K562 (cell line): ENCODE measurements around the gene NTN4. TPM values are rescaled to one million over a fixed set of nuclear protein-coding genes. Genes with fewer than 3 reads are reported as not detected.

Experiments used
- ATAC-seq: fragments of 200-7000 bp; cut with Tn5 transposase; 3 replicates; pipeline ENCODE4 v1.9.1; 2020; ENCODE audit warnings: moderate library complexity
- BruUV-seq: library from RNA; stranded (reverse); fragments of 400-500 nt; replicated peaks from 2 replicates; lab custom pipeline; 2021; lab: Mats Ljungman, UMichigan
- CTCF ChIA-PET: fragments of 300-600 bp; formaldehyde crosslinking; extraction: SDS; loops from one replicate; lab custom pipeline; 2021; ENCODE audit warnings: low intra/inter-chr PET ratio; lab: Yijun Ruan, JAX
- POLR2A ChIA-PET: fragments of 300-600, 350-650 bp; sonication (Branson Sonifier 250); formaldehyde crosslinking; extraction: SDS; loops from one replicate; lab custom pipeline; 2021; ENCODE audit warnings: antibody characterized with exemption, inconsistent platforms; lab: Yijun Ruan, JAX
- DNase-seq, 4 experiments: peaks; one replicate each; pipeline versions ENCODE4 v3.0.0 to v3.0.0-alpha.2; 2011 to 2018; ENCODE audit warnings: low spot score in 3 of 4, mixed read lengths in 3 of 4; ENCODE audit errors: extremely low read depth in 1 of 4
- FAIRE-seq: peaks from 2 replicates; lab custom pipeline; 2011; peaks lifted over from hg19 to GRCh38; lab: Jason Lieb, UNC
- H2AFZ ChIP-seq: 2 replicates; pipeline ENCODE4 v1.6.0; 2011; ENCODE audit warnings: low read depth, low read length, control low read depth, inconsistent platforms
- H3K27ac ChIP-seq: fragments of 200-600 bp; 3 replicates; pipeline ENCODE4 v1.8.0; 2011; ENCODE audit warnings: low read depth, mild to moderate bottlenecking, control low read depth, inconsistent platforms, low read length, moderate library complexity, mixed read lengths; ENCODE audit errors: extremely low read depth
- H3K27me3 ChIP-seq, 2 experiments: fragments of 300-600 bp in 1 of 2; 2 replicates in 1 of 2; 3 replicates in 1 of 2; pipeline versions ENCODE4 v1.6.0 to v1.8.0; 2011; ENCODE audit warnings: inconsistent platforms in 2 of 2, low read length in 2 of 2, mild to moderate bottlenecking in 1 of 2, mixed read lengths in 1 of 2, moderate library complexity in 1 of 2; ENCODE audit not compliant: control insufficient read depth in 2 of 2, insufficient read depth in 2 of 2
- H3K36me3 ChIP-seq: fragments of 300-600 bp; 3 replicates; pipeline ENCODE4 v1.8.0; 2011; ENCODE audit warnings: mild to moderate bottlenecking, low read length, inconsistent platforms; ENCODE audit not compliant: control insufficient read depth, insufficient read depth
- H3K4me1 ChIP-seq, 2 experiments: fragments of 200-600 bp in 1 of 2; replicated peaks in 1 of 2; 2 replicates in 1 of 2; 3 replicates in 1 of 2; pipeline versions ENCODE4 v1.5.1 to v1.8.0; 2011; ENCODE audit warnings: inconsistent platforms in 2 of 2, low read length in 2 of 2, mild to moderate bottlenecking in 1 of 2, mixed read lengths in 1 of 2, moderate library complexity in 1 of 2; ENCODE audit not compliant: control insufficient read depth in 2 of 2, insufficient read depth in 2 of 2
- H3K4me2 ChIP-seq: 2 replicates; pipeline ENCODE4 v1.6.1; 2011; ENCODE audit warnings: low read length, control low read depth, inconsistent platforms, mixed read lengths; ENCODE audit not compliant: insufficient read depth
- H3K4me3 ChIP-seq: fragments of 200-600 bp; sonication (generic), shearing (Covaris generic); 2 replicates; pipeline ENCODE4 v1.5.1; 2016; ENCODE audit warnings: control low read depth, inconsistent platforms
- H3K79me2 ChIP-seq: fragments of 200-600 bp; 3 replicates; pipeline ENCODE4 v1.8.0; 2011; ENCODE audit warnings: low read length, inconsistent platforms; ENCODE audit not compliant: control insufficient read depth, insufficient read depth
- H3K9ac ChIP-seq, 2 experiments: 2 replicates each; pipeline versions ENCODE4 v1.6.0 to v1.6.1; 2011; ENCODE audit warnings: low read depth in 2 of 2, low read length in 2 of 2, control low read depth in 1 of 2, inconsistent platforms in 1 of 2, mild to moderate bottlenecking in 1 of 2, mixed read lengths in 1 of 2; ENCODE audit not compliant: insufficient read depth in 1 of 2
- H3K9me1 ChIP-seq: one replicate; pipeline ENCODE4 v1.6.0; 2011; ENCODE audit warnings: inconsistent platforms, mild to moderate bottlenecking, low read length, moderate library complexity; ENCODE audit not compliant: control insufficient read depth, insufficient read depth
- H3K9me3 ChIP-seq: replicated peaks from 2 replicates; pipeline ENCODE4 v1.5.1; 2011; ENCODE audit warnings: low read depth, low read length, inconsistent platforms; ENCODE audit not compliant: control insufficient read depth, insufficient read depth
- H4K20me1 ChIP-seq: replicated peaks from 2 replicates; pipeline ENCODE4 v1.6.1; 2011; ENCODE audit warnings: low read length, inconsistent platforms, mixed read lengths; ENCODE audit not compliant: control insufficient read depth, insufficient read depth
- ETV1 ChIP-seq: fragments of 450-650 bp; conservative IDR thresholded peaks from 2 replicates; pipeline ENCODE4 v1.6.1; 2016; ENCODE audit warnings: missing genetic modification characterization, control low read depth, low read depth, missing compliant biosample characterization
- HDAC8 ChIP-seq: fragments of 450-650 bp; IDR thresholded peaks from 2 replicates; pipeline ENCODE4 v1.6.1; 2016; ENCODE audit warnings: mild to moderate bottlenecking, missing genetic modification characterization, moderate library complexity, missing compliant biosample characterization
- HOXB6 ChIP-seq: fragments of 250-450 bp; sonication (Bioruptor Pico); IDR thresholded peaks from 2 replicates; pipeline ENCODE4 v1.5.1; 2022; ENCODE audit warnings: mild to moderate bottlenecking, borderline replicate concordance
- JUN ChIP-seq, 2 experiments: sonication (generic) in 1 of 2; formaldehyde crosslinking in 1 of 2; IDR thresholded peaks; 2 replicates each; pipeline versions ENCODE4 v1.6.1 to v1.8.0; 2012 to 2022; ENCODE audit warnings: borderline replicate concordance in 2 of 2, mild to moderate bottlenecking in 2 of 2, improper control_type of control experiment in 1 of 2, low read depth in 1 of 2, low read length in 1 of 2, missing genetic modification reagents in 1 of 2
- L3MBTL2 ChIP-seq: fragments of 450-650 bp; IDR thresholded peaks from 2 replicates; pipeline ENCODE4 v1.6.1; 2016; ENCODE audit warnings: mild to moderate bottlenecking, moderate library complexity
- LEF1 ChIP-seq: fragments of 450-650 bp; IDR thresholded peaks from 2 replicates; pipeline ENCODE4 v1.6.1; 2016; ENCODE audit warnings: mild to moderate bottlenecking
- NBN ChIP-seq: fragments of 450-650 bp; IDR thresholded peaks from 2 replicates; pipeline ENCODE4 v1.6.1; 2016; ENCODE audit warnings: low read depth, mild to moderate bottlenecking
- NFE2L1 ChIP-seq: fragments of 450-650 bp; IDR thresholded peaks from 2 replicates; pipeline ENCODE4 v1.6.1; 2016; ENCODE audit warnings: missing genetic modification characterization, low read depth, mild to moderate bottlenecking, missing compliant biosample characterization, moderate library complexity, borderline replicate concordance
- SIRT6 ChIP-seq: IDR thresholded peaks from one replicate; pipeline ENCODE4 v1.6.1; 2012; ENCODE audit warnings: low read depth, mild to moderate bottlenecking, control low read depth, inconsistent platforms, low read length, moderate library complexity
- TAF9B ChIP-seq: fragments of 450-650 bp; IDR thresholded peaks from 2 replicates; pipeline ENCODE4 v1.6.1; 2018; ENCODE audit warnings: mild to moderate bottlenecking; ENCODE audit not compliant: partially characterized antibody
- ZBTB8A ChIP-seq: fragments of 450-650 bp; IDR thresholded peaks from 2 replicates; pipeline ENCODE4 v1.6.1; 2018; ENCODE audit warnings: mild to moderate bottlenecking, moderate library complexity; ENCODE audit not compliant: partially characterized antibody
- WGBS: fragments of 100-300 bp; shearing (Covaris generic); methylation state at CpG from one replicate; pipeline ENCODE4 v1.1.6; 2016; ENCODE audit warnings: low coverage, mixed read lengths; ENCODE audit not compliant: insufficient coverage; ENCODE audit errors: missing lambda C conversion rate; 5-methylcytosine and 5-hydroxymethylcytosine counted together
- in situ Hi-C: fragments of 300-500 bp; cut with MboI; formaldehyde crosslinking; loops from 4 replicates; pipeline ENCODE4 v1.15.0; 2018; ENCODE audit warnings: inconsistent platforms, mixed read lengths
- intact Hi-C: fragments of 100-400 bp; cut with micrococcal nuclease; formaldehyde crosslinking; loops from 2 replicates; pipeline ENCODE4 v1.14.2; 2022
- polyA plus RNA-seq, 8 experiments: library from polyadenylated mRNA; depleted of rRNA in 4 of 8; stranded (reverse) in 5 of 8; unstranded in 3 of 8; fragments of >200 nt; fragmentation: Nextera tagmentation in 2 of 8; fragmentation: Illumina TruSeq in 1 of 8; extraction: Ambion mirVana in 2 of 8; extraction: Trizol in 1 of 8; gene quantifications; 2 replicates each; pipeline versions ENCODE4 v1.2.1 to v1.2.3, GENCODE V29; 2011 to 2014; ENCODE audit warnings: inconsistent platforms in 1 of 8, missing spikeins in 1 of 8
- total RNA-seq, 7 experiments: library from RNA; depleted of rRNA in 6 of 7; stranded (reverse); fragments of >200 nt in 6 of 7; fragmentation: Illumina TruSeq in 2 of 7; extraction: Trizol in 2 of 7; gene quantifications; 2 replicates each; pipeline versions ENCODE4 v1.2.1 to v1.2.3, GENCODE V29; 2011 to 2021; ENCODE audit warnings: low replicate concordance in 1 of 7
- TF ChIP-seq, protein P1 (sequence below): fragments of 250-450 bp; sonication (Bioruptor Pico); IDR thresholded peaks from 2 replicates; pipeline ENCODE4 v1.6.1; 2021; ENCODE audit warnings: mild to moderate bottlenecking
- TF ChIP-seq, protein P2 (sequence below): fragments of 450-650 bp; IDR thresholded peaks from 2 replicates; pipeline ENCODE4 v1.6.1; 2016; ENCODE audit warnings: low read depth

NTN4 gene
- total and polyA plus RNA-seq, 9 of the 15 experiments (the other 6 are each of a cell fraction or from before 2014, with no cell fraction given): 0.13 TPM; not detected in 8

DNA sequence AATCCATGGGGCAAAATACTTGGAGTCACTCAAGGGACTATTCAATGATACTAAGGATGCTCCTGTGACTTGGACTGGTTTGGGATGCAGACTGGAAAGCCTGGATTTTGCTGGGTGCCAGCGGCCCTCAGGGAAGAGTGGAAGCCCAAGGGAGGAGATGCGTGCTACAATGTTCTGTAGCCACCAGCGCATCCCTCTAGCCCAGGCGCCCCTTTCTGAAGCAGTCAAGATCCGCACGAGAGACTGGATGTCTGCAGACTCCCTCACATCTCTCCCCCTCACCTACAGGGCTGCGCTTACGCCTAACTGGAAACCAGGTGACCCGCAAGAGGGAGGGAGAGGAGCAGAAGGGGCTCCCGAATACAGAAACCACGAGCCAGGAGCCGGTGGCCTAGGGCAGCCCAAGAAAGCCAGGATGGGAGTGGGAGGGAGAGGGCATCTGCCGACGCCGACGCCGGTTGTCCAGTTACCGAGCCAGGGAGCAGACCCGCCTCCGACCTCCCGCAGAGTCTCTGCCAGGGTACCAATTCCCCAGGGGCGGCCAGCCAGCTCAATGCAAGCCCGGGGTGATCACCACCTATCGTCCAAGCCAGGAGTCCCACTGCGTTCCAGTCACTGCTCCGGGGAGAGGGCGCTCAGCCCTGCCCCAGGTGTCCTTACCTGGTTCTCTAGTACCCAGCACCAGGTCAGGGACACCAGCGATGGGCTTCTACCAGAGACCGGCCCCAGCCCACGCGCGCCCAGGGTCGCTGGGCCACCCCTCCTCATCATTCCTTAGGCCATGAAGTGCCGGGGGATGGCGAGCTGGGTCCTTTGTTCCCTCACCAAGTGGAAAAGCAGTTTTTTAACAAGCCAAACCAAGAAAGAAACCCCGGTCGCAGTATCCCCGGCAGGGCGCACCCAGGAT is 1.2 kb downstream of the NTN4 start:
- H3K36me3 ChIP-seq: no peaks in the 10 kb centered on the region
- H3K4me2 ChIP-seq: no peak overlapping the region
- no peak for ATAC-seq
- H3K9me3 ChIP-seq: no peaks in the 10 kb centered on the region
- H4K20me1 ChIP-seq: no peaks in the 10 kb centered on the region
- H3K79me2 ChIP-seq: no peaks in the 10 kb centered on the region
- ChIA-PET POLR2A (no interaction called here), CTCF (no interaction called here)
- H3K27ac ChIP-seq: no peak overlapping the region
- no peak for DNase-seq
- H3K9ac ChIP-seq: no peak overlapping the region
- peaks cover 0 to 12% of the 10 kb centered on the region in 2 experiments; a peak in 1 of 5 replicates for H3K4me1 ChIP-seq
- FAIRE-seq: no peak
- H2AFZ ChIP-seq: no peak overlapping the region
- H3K27me3 ChIP-seq: peaks cover 28 to 39% of the 10 kb centered on the region in 2 experiments
- intact Hi-C loops: no loop called here
- no peak overlapping the region for H3K4me3 ChIP-seq
- WGBS: 3% methylated on average over 32 of the region's 39 CpGs
- in situ Hi-C loops: no loop called here
- BruUV-seq: no TSS peak
- H3K9me1 ChIP-seq: no peaks in the 10 kb centered on the region
- no peak for TF ChIP-seq ZBTB8A
- TF ChIP-seq NFE2L1: no peak
- no peak for TF ChIP-seq LEF1
- TF ChIP-seq HOXB6 (CRISPR knock-in tag): no peak
- no peak for TF ChIP-seq TAF9B
- no peak for TF ChIP-seq ETV1 (tag)
- no peak for TF ChIP-seq NBN
- TF ChIP-seq JUN (IDR thresholded peaks at IDR 0.05; ENCODE audit: borderline replicate concordance, low read depth, low read length): no peak
- no peak for TF ChIP-seq JUN (CRISPR knock-in tag; IDR thresholded peaks at IDR 0.05; ENCODE audit: borderline replicate concordance)
- TF ChIP-seq, protein P1, sequence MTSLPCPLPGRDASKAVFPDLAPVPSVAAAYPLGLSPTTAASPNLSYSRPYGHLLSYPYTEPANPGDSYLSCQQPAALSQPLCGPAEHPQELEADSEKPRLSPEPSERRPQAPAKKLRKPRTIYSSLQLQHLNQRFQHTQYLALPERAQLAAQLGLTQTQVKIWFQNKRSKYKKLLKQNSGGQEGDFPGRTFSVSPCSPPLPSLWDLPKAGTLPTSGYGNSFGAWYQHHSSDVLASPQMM (CRISPR knock-in tag): no peak
- TF ChIP-seq, protein P2, sequence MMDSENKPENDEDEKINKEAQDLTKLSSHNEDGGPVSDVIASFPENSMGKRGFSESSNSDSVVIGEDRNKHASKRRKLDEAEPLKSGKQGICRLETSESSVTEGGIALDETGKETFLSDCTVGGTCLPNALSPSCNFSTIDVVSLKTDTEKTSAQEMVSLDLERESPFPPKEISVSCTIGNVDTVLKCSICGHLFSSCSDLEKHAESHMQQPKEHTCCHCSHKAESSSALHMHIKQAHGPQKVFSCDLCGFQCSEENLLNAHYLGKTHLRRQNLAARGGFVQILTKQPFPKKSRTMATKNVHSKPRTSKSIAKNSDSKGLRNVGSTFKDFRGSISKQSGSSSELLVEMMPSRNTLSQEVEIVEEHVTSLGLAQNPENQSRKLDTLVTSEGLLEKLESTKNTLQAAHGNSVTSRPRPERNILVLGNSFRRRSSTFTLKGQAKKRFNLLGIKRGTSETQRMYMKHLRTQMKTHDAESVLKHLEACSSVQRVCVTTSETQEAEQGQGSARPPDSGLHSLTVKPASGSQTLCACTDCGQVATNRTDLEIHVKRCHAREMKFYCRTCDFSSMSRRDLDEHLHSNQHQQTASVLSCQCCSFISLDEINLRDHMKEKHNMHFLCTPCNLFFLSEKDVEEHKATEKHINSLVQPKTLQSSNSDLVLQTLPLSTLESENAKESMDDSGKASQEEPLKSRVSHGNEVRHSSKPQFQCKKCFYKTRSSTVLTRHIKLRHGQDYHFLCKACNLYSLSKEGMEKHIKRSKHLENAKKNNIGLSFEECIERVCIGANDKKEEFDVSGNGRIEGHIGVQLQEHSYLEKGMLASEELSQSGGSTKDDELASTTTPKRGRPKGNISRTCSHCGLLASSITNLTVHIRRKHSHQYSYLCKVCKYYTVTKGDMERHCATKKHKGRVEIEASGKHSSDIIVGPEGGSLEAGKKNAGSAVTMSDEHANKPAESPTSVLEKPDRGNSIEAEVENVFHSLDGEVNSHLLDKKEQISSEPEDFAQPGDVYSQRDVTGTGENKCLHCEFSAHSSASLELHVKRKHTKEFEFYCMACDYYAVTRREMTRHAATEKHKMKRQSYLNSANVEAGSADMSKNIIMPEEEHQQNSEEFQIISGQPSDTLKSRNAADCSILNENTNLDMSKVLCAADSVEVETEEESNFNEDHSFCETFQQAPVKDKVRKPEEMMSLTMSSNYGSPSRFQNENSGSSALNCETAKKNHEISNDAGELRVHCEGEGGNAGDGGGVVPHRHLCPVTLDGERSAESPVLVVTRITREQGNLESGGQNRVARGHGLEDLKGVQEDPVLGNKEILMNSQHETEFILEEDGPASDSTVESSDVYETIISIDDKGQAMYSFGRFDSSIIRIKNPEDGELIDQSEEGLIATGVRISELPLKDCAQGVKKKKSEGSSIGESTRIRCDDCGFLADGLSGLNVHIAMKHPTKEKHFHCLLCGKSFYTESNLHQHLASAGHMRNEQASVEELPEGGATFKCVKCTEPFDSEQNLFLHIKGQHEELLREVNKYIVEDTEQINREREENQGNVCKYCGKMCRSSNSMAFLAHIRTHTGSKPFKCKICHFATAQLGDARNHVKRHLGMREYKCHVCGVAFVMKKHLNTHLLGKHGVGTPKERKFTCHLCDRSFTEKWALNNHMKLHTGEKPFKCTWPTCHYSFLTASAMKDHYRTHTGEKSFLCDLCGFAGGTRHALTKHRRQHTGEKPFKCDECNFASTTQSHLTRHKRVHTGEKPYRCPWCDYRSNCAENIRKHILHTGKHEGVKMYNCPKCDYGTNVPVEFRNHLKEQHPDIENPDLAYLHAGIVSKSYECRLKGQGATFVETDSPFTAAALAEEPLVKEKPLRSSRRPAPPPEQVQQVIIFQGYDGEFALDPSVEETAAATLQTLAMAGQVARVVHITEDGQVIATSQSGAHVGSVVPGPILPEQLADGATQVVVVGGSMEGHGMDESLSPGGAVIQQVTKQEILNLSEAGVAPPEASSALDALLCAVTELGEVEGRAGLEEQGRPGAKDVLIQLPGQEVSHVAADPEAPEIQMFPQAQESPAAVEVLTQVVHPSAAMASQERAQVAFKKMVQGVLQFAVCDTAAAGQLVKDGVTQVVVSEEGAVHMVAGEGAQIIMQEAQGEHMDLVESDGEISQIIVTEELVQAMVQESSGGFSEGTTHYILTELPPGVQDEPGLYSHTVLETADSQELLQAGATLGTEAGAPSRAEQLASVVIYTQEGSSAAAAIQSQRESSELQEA: no peak
- no peak for TF ChIP-seq L3MBTL2
- TF ChIP-seq HDAC8 (tag): no peak
- TF ChIP-seq SIRT6: no peak
